ENCODE results near the gene RPL29.

Gene RPL29

GRCh38 chr3:52025453-52025852 is 29.8 kb upstream of the RPL29 start:
- no peak for DNase-seq (ENCODE audit: low read depth)
- H3K4me3 ChIP-seq (ENCODE audit: low read depth, low read length): no peak overlapping the region
- TF ChIP-seq CTCF (conservative IDR thresholded peaks at IDR 0.05; ENCODE audit: low read depth, low read length): no peak

- no peak for TF ChIP-seq CTCF (conservative IDR thresholded peaks at IDR 0.05; ENCODE audit: low read depth, low read length)
- H3K4me3 ChIP-seq (ENCODE audit: low read depth, low read length): no peak overlapping the region
- no peak for DNase-seq (ENCODE audit: low read depth)
These were observed 29.2 kb upstream of the RPL29 start for GRCh38 chr3:52024765-52025452.

- no peak for TF ChIP-seq CTCF (conservative IDR thresholded peaks at IDR 0.05; ENCODE audit: low read depth, low read length)
- no peak overlapping the region for H3K4me3 ChIP-seq (ENCODE audit: low read depth, low read length)
- no peak for DNase-seq (ENCODE audit: low read depth)
These were observed 28.4 kb upstream of the RPL29 start for GRCh38 chr3:52023860-52024764.

DNA sequence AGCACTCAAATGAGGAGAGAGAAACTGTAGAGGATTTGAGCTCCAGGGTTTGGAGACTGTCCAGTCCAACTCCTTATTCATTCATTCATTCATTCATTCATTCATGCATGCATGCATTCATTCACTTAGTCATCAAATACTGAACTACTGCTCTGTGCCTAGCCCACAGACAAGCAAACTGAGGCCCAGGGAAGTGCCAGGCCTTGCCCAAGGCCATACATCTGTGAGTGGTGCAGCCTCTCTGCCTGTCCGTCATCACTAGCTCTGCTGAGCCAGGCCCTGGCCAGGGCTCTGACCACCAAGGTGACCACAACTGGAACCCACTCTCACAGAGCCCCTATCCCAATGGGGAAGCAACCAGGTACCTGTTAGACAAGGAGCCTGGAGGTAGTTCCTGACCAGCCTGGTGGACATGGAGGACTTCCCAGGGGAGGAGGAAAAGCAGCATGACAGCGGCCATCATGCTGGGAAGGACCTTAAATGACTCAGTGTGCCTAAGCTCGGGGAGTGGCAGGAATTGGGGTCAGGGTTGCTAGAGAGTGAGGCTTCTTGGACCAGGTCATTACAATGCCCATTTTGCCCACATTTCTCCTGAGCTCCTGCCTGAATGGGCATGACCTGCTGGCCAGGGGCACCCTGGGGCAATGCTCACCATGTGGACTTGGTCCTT is 27.5 kb upstream of the RPL29 start:
- TF ChIP-seq CTCF (conservative IDR thresholded peaks at IDR 0.05; ENCODE audit: low read depth, low read length): no peak
- H3K4me3 ChIP-seq (ENCODE audit: low read depth, low read length): no peak overlapping the region
- no peak for DNase-seq (ENCODE audit: low read depth)

DNA sequence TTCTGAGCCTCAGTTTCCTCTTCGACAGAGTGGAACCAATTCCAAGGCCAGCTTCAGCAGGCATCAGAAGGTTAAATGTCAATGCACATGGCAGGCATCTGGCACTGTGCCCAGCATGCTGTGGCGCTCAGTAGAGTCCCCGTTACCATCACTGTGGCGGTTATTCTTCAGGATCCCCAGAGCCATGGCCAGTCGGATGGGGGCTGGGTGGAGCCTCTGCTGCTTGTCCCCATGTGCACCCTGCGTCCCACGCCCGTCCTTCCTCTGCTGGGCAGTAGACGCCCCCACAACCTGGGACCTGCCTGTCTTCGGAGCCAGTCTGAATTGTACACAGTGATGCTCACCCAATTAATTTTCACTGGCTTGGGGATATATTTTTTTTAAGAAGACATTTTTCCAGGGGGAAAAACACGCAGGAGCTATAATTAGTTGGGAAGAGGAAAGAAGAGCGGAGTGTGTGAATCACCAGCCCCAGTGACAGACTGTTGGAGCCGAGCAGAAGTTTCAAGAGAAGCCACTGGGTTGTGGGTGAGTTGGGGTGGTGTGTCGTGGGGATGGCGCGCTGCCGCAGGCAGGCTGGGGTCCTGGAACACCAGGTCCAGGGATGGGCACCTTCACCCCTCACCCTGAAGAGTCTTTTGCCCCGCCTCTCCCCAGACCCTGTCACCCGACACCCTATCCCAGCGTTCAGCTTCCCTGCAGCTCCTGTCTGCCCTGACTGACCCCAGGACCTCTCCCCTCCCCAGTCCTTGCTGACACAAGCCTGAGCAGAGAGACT is 26.8 kb upstream of the RPL29 start:
- H3K4me3 ChIP-seq (ENCODE audit: low read depth, low read length): no peak overlapping the region
- no peak for DNase-seq (ENCODE audit: low read depth)
- TF ChIP-seq CTCF (conservative IDR thresholded peaks at IDR 0.05; ENCODE audit: low read depth, low read length): no peak

DNA sequence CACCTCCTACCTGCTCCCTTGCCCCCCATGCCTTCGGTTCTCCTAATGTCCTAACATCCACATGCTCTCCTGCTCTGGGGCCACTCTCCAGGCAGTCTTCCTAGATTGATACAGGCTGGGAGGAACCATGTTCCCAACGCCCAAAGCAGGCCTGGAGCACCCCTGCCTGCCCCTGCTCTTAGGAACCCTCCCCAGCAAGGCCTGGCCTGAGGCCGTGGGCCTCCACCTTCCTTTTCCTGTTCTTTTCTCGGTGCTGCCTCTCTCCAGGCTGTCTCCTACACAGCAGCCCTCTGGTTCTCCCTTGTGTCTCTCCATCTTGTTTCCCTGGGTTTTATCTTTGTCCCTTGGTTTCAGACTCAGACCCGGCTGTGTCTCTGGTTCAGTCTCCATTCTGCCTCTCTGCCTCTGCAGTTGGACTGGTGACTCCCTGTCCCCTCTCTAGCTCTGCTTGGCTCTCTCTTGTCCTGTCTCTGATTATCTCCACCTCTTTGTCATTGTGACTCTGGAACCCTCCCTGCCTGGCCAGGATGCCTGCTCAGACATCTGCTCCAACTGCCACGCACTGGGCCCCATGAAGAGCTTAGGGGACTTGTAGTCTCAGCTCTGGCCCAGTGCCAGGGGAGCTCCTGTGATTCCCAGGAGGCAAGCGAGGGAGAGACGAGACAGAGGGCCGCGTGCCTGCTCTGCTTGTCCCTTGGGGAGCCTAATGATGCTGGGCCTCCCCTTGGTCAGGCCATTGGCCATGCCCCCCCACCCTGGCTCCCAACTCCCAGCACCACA is 26.0 kb upstream of the RPL29 start:
- DNase-seq (ENCODE audit: low read depth): no peak
- no peak for TF ChIP-seq CTCF (conservative IDR thresholded peaks at IDR 0.05; ENCODE audit: low read depth, low read length)
- H3K4me3 ChIP-seq (ENCODE audit: low read depth, low read length): no peak overlapping the region
